Natural killer cell (primary cell): ENCODE data around the gene KCNJ6. TPM values are rescaled to one million over a fixed set of nuclear protein-coding genes. Genes with fewer than 3 reads are reported as not detected.

Experiments
- ATAC-seq, 3 donors: fragments of 150-1000 bp in 2 of 3; fragments of 200-7000 bp in 1 of 3; cut with Tn5 transposase; 1 replicate in 1 of 3; 2 replicates in 2 of 3; pipeline ENCODE4 v1.10.0; 2021; ENCODE audit warnings: mild to moderate bottlenecking in 2 of 3, moderate library complexity in 2 of 3
- DNase-seq, 2 donors: peaks; one replicate each; pipeline versions ENCODE4 v3.0.0 to v3.0.0-alpha.2; 2013 to 2021; ENCODE audit warnings: mixed read lengths in 1 of 2
- H3K27ac ChIP-seq: one replicate; pipeline ENCODE4 v1.5.1; 2013; ENCODE audit warnings: mild to moderate bottlenecking, low read length
- H3K27me3 ChIP-seq: one replicate; pipeline ENCODE4 v1.6.1; 2013; ENCODE audit warnings: low read length; ENCODE audit not compliant: control insufficient read depth, insufficient read depth
- H3K36me3 ChIP-seq: one replicate; pipeline ENCODE4 v1.6.1; 2013; ENCODE audit warnings: low read length; ENCODE audit not compliant: control insufficient read depth, insufficient read depth
- H3K4me1 ChIP-seq: one replicate; pipeline ENCODE4 v1.6.1; 2013; ENCODE audit warnings: low read length; ENCODE audit not compliant: control insufficient read depth, insufficient read depth
- H3K4me3 ChIP-seq: one replicate; pipeline ENCODE4 v1.5.1; 2013; ENCODE audit warnings: low read length
- H3K9me3 ChIP-seq: one replicate; pipeline ENCODE4 v1.6.1; 2013; ENCODE audit warnings: low read length; ENCODE audit not compliant: control insufficient read depth, insufficient read depth
- H3K27ac Mint-ChIP-seq, 2 donors: one replicate each; pipeline ENCODE4 v1.8.0; 2022; ENCODE audit warnings: mild to moderate bottlenecking in 2 of 2, mixed read lengths in 2 of 2, moderate library complexity in 1 of 2
- H3K27me3 Mint-ChIP-seq, 2 donors: one replicate each; pipeline ENCODE4 v1.8.0; 2022; ENCODE audit warnings: low read depth in 2 of 2, mixed read lengths in 2 of 2
- H3K36me3 Mint-ChIP-seq: one replicate; pipeline ENCODE4 v1.8.0; 2022; ENCODE audit warnings: mixed read lengths
- H3K4me1 Mint-ChIP-seq, 2 donors: one replicate each; pipeline ENCODE4 v1.8.0; 2022; ENCODE audit warnings: mixed read lengths in 2 of 2
- H3K4me3 Mint-ChIP-seq: one replicate; pipeline ENCODE4 v1.8.0; 2022; ENCODE audit warnings: mild to moderate bottlenecking, moderate library complexity, mixed read lengths
- H3K9me3 Mint-ChIP-seq, 2 donors: one replicate each; pipeline ENCODE4 v1.8.0; 2022; ENCODE audit warnings: mixed read lengths in 2 of 2
- CTCF ChIP-seq: fragments of 200-600 bp; IDR thresholded peaks from one replicate; pipeline ENCODE4 v1.8.0; 2022; ENCODE audit warnings: antibody characterized with exemption
- WGBS: methylation state at CpG from one replicate; pipeline ENCODE4 v1.1.7; 2013; ENCODE audit warnings: missing lambda C conversion rate; ENCODE audit not compliant: insufficient coverage; 5-methylcytosine and 5-hydroxymethylcytosine counted together
- intact Hi-C: fragments of 100-400 bp; cut with micrococcal nuclease; formaldehyde crosslinking; loops from one replicate; pipeline ENCODE4 v1.14.2; 2022
- total RNA-seq, 4 donors: library from RNA; stranded (reverse); fragments of 120-200 nt in 1 of 4; gene quantifications; one replicate each; pipeline versions ENCODE4 v1.2.3 to v1.2.4, GENCODE V29; 2013 to 2022

The KCNJ6 gene
- total RNA-seq, 3 donors from 2014 or later (not counting 1 experiment from before 2014, with no cell fraction given) = not detected

- Histone ChIP-seq H3K27me3 (no peaks in the 10 kb centered on the region), H3K36me3 (no peaks in the 10 kb centered on the region), H3K4me3 (no peak overlapping the region), H3K27ac (no peak overlapping the region), H3K4me1 (no peaks in the 10 kb centered on the region), H3K9me3 (no peaks in the 10 kb centered on the region)
- H3K27ac Mint-ChIP-seq = no peak overlapping the region
- no peak for ATAC-seq
- TF ChIP-seq CTCF = no peak
- no peaks in the 10 kb centered on the region for H3K4me1 Mint-ChIP-seq
- no peaks in the 10 kb centered on the region for H3K36me3 Mint-ChIP-seq
- H3K4me3 Mint-ChIP-seq = no peak overlapping the region
- no peak for DNase-seq
- peaks cover 11 to 39% of the 10 kb centered on the region in 2 donors for H3K27me3 Mint-ChIP-seq
- intact Hi-C loops = no loop called here
- H3K9me3 Mint-ChIP-seq = no peaks in the 10 kb centered on the region
Measured at GRCh38 chr21:37620401-37620800, 295.9 kb downstream of the KCNJ6 start.

GRCh38 chr21:37619464-37619974 lies 296.7 kb downstream of the KCNJ6 start:
- no peak overlapping the region for H3K27ac ChIP-seq
- H3K27me3 Mint-ChIP-seq = peaks cover 11 to 39% of the 10 kb centered on the region in 2 donors

GRCh38 chr21:37618081-37618480 lies 298.2 kb downstream of the KCNJ6 start:
- whole genome bisulfite sequencing = 87% methylated on average over 7 of the region's 7 CpGs

More at GRCh38 chr21:37619464-37619974, 296.7 kb downstream of the KCNJ6 start:
- Mint-ChIP-seq H3K4me3 (no peak overlapping the region), H3K36me3 (no peaks in the 10 kb centered on the region), H3K27ac (no peak overlapping the region), H3K9me3 (no peaks in the 10 kb centered on the region), H3K4me1 (no peaks in the 10 kb centered on the region)
- Histone ChIP-seq H3K27me3 (no peaks in the 10 kb centered on the region), H3K4me1 (no peaks in the 10 kb centered on the region), H3K9me3 (no peaks in the 10 kb centered on the region), H3K4me3 (no peak overlapping the region), H3K36me3 (no peaks in the 10 kb centered on the region)
- TF ChIP-seq CTCF = no peak
- ATAC-seq = no peak
- DNase-seq = no peak
- 92% methylated on average over 7 of the region's 7 CpGs for WGBS
- intact Hi-C loops = no loop called here

More at GRCh38 chr21:37618081-37618480, 298.2 kb downstream of the KCNJ6 start:
- Histone ChIP-seq H3K27me3 (no peaks in the 10 kb centered on the region), H3K36me3 (no peaks in the 10 kb centered on the region), H3K27ac (no peak overlapping the region), H3K9me3 (no peaks in the 10 kb centered on the region), H3K4me1 (no peaks in the 10 kb centered on the region), H3K4me3 (no peak overlapping the region)
- no peaks in the 10 kb centered on the region for H3K9me3 Mint-ChIP-seq
- intact Hi-C loops = no loop called here
- ATAC-seq (no peak), DNase-seq (no peak)
- H3K27me3 Mint-ChIP-seq = peaks cover 13 to 39% of the 10 kb centered on the region in 2 donors
- no peak for TF ChIP-seq CTCF
- no peak overlapping the region for H3K27ac Mint-ChIP-seq
- no peaks in the 10 kb centered on the region for H3K36me3 Mint-ChIP-seq
- H3K4me3 Mint-ChIP-seq = no peak overlapping the region
- H3K4me1 Mint-ChIP-seq = no peaks in the 10 kb centered on the region
